GM18526 (cell line): ENCODE measurements around the gene SRP9.

Experiments used
- POLR2A ChIP-seq: IDR thresholded peaks from 3 replicates; pipeline ENCODE4 v1.6.1; 2011; ENCODE audit not compliant: insufficient read length; ENCODE audit errors: extremely low read depth

The SRP9 gene

GRCh38 chr1:225749706-225750105 is 27.9 kb upstream of the SRP9 start:
- no peak for TF ChIP-seq POLR2A

DNA sequence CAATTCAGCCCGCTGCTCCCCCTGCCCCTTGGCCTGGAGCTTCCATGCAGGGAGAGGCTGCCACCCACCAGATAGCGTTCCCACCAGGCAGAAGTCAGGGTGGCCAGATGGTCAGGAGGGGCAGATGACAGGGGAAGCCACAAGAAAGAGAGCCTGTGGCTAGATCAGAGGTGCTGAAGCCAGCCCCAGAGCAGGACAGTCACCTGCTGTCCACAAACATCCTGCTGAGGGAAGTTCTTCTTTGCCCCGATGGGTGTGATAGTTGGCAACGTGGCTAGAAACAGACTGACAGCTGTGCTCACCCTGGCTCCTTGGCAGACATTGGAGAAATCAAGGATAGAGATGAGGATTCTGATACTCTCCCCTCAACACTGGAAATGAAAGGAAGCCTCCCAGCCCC is 27.2 kb upstream of the SRP9 start:
- TF ChIP-seq POLR2A = no peak

DNA sequence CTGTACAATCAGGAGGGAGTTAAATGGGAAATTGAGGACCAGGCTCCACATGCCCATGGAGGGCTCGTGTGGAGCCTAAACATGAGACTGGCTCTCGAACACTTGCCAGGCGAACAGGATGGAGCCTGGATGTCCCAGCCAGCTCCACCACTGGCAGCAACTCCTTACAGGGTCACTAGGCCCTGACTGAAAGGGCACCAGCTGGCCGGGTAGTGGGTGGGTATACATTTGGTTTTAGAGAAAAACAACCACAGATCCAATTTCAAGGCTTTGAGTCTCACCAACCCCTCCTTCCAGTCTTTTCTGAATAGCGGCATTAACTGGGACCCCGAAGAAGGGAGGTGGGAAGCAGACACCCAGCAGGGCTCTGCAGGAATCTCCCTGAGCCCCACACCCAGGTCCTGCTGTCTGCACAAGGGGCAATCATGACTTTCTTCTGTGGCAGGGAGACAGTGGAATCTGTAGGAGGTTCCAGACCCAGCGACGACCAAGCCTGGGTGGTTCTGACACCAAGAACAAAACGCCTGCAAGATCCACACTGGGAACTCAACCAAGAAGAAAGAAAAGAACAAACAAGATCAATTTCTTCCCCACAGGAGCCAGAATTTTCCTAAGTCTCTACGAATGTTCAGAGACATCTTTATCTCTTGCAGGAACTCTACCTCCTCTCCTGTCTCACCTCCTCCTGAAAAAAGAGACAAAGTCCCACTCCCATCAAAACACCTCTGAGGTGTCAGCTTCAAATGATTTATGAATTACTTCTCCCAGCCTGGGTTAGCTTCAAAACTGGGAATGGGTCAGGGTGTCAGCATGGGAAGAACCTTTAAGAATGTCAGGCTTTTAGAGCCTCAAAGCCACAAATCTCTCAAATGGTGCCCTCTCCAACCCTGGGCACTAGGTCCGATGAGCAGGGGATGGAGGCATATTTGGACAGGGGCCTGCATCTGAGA is 26.5 kb upstream of the SRP9 start:
- no peak for TF ChIP-seq POLR2A

GRCh38 chr1:225752245-225752644 is 25.4 kb upstream of the SRP9 start:
- no peak for TF ChIP-seq POLR2A

DNA sequence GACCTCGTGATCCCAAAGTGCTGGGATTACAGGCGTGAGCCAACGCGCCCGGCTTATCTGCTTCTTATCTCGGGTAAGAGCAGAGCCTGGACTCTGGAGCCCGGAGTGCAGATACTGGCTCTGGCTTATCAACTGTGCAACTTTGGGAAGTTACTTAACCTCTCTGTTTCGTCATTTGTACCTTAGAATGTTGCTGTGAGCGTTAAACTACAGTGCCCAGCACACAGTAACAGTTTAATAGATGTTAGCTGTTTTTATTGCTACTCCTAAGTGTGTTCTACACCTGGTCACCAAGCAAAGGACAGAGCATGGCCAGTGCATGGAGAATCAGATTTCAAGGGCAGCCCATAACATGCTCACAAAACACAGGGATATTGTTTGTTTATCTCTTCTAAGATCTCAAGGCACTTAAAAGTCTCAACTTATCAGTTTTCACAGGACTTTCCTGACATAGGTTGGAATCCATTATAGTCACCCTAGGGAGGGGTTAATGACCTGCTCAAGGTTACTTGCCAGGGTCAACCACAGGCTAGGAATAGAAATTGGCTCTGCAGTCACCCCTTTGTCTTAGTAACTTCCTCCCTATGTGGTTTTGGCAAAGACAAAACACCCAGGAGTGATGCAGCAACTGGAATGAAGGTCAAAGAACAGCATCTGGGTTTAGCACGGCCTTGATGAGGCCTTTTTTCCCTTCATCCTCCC is 22.5 kb upstream of the SRP9 start:
- TF ChIP-seq POLR2A = no peak

GRCh38 chr1:225755671-225756319 is 21.8 kb upstream of the SRP9 start:
- TF ChIP-seq POLR2A = no peak

- no peak for TF ChIP-seq POLR2A
Measured at GRCh38 chr1:225757927-225758656, 19.5 kb upstream of the SRP9 start.

DNA sequence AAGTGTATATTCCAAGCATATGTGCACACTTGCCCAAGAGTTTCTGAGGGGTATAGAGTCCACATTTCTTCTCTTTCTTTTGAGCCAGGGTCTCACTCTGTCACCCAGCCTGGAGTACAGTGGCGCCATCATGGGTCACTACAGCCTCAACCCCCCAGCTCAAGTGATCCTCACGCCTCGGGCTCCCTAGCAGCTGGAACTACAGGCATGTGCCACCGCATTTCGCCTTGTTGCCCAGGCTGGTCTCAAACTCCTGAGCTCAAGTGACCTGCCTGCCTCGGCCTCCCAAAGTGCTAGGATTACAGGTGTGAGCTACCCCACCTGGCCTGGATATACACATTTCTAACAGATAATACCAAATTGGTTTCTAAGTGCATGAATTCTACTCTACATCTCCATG is 17.1 kb upstream of the SRP9 start:
- no peak for TF ChIP-seq POLR2A

DNA sequence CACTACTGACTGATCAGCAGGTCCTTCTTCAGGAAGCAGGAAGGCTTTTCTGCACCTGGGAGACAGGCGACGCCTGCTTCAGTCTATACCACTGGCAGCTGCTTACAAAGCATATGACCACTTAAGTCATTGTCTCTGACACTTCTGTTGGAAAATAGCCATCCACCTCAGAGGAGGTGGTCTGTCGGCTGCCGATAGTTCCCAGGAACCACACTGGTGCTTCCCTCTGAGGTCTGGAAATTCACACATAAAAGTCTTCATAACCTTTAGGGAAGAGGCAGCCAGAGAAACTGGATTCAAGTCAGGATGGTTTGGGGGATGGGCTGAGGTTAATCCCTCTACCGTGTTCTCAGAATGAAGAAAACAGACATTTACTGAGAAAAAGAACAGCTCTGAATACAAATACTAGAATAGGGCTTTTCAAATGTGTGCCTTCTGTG is 15.6 kb upstream of the SRP9 start:
- no peak for TF ChIP-seq POLR2A

- no peak for TF ChIP-seq POLR2A
Measured at GRCh38 chr1:225762444-225762843, 15.2 kb upstream of the SRP9 start.

DNA sequence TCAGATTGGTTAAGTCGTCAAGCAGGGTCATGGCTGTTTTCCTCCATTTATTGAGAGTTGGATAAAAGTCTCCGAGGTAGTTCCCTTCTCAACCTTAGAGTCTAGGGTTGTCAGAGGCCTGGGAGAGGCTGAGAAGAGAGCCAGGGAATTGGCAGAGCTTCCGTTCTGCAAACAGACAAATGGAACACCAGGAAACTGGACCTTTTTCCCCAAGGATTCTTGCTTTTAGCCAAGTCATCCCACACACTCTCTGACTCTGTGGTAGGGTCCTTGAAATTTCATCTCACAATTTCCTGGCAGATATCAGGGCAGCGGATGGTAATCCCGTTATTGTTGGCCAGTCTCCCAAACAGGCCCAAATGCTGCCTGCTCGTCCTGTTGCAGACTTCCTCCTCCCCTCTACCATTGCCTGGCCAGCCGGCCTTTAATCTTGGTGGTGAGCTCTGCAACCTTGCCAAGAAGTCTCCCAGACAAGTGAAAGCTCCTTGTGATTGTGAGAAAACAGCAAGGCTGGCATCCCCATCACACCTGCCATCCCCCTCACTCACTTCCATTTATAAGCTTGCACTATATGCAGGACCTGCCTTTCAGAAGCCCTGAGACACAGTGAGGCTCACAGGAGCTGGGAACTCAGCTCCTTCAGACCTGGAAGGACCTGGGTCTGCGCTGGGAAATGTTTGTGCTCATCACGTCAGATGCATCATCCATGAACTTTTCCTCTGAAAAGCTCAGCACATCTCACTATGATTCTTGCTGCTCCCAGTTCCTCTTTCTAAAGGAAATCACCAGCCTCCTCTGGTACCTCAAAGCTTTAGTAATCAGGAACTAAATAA is 13.7 kb upstream of the SRP9 start:
- TF ChIP-seq POLR2A = no peak

- no peak for TF ChIP-seq POLR2A
Measured at GRCh38 chr1:225765982-225766674, 11.5 kb upstream of the SRP9 start.

DNA sequence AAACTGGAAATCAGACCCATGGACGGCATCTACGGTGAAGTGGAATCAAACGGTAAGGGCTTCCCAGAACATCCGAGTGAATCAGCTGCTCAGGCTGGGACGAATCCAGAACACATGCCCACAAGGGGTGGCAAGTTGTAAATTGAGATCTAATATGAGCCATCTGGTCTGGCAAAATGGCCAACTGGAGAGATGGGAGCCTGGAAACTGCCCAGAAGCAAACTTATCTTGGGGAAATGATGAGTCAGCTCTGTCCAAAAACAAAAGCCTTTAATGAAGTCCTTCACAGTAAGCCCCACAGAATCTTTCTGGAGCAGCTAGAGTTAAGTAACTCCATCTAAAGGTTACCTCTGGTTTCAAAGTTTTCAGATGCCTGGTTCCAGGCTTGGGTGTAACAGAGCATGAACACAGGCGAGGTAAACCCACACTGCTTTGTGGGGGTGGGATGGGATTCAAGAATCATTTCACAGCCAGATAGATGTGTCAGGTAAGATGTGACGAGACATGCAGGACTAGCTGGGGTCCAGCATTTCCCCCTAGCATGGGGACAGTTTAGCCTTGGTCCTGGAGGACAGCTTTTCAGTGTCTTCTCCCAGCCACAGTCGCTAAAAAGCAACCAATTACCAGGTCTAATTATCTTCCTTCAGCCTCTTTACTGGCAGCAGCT is 10.5 kb upstream of the SRP9 start:
- TF ChIP-seq POLR2A = no peak
